Stimulated activated CD4-positive, alpha-beta T cell treated with anti-CD3 and anti-CD28 coated beads, Interleukin-15, amount 100 ng/mL, for 24 hours (primary cell): ENCODE data around the gene DUSP3.

Experiments
- DNase-seq: peaks from one replicate; pipeline ENCODE4 v3.0.0-alpha.2; 2020

Gene DUSP3

GRCh38 chr17:43767713-43768059, 11.1 kb downstream of the DUSP3 start:
- DNase-seq: no peak

- DNase-seq: no peak
These were observed 11.6 kb downstream of the DUSP3 start for GRCh38 chr17:43767053-43767712.

- peak; percentile 55 for DNase-seq
These were observed 12.2 kb downstream of the DUSP3 start for GRCh38 chr17:43766413-43767052.

GRCh38 chr17:43760254-43760852, 18.4 kb downstream of the DUSP3 start:
- DNase-seq: peak; percentile 94

GRCh38 chr17:43759836-43760235, 18.9 kb downstream of the DUSP3 start:
- DNase-seq: no peak

GRCh38 chr17:43758497-43759174, 20.1 kb downstream of the DUSP3 start, which contains the start of gene SOST:
Gene SOST, minus strand, starts transcription at chr17:43758791. Its CDS starts 50 bp downstream, at chr17:43758741.
- DNase-seq: no peak

- no peak for DNase-seq
These were observed 20.7 kb downstream of the DUSP3 start for GRCh38 chr17:43758086-43758485.

- no peak for DNase-seq
These were observed 21.6 kb downstream of the DUSP3 start for GRCh38 chr17:43757171-43757660.

GRCh38 chr17:43756201-43756600, 22.6 kb downstream of the DUSP3 start:
- DNase-seq: no peak

- DNase-seq: peak; percentile 37
These were observed 23.3 kb downstream of the DUSP3 start for GRCh38 chr17:43755389-43755875.

- DNase-seq: no peak
These were observed 23.8 kb downstream of the DUSP3 start for GRCh38 chr17:43754947-43755346.

GRCh38 chr17:43753493-43754129, 25.2 kb downstream of the DUSP3 start:
- no peak for DNase-seq

- DNase-seq: no peak
These were observed 28.6 kb downstream of the DUSP3 start for GRCh38 chr17:43750153-43750552.

- no peak for DNase-seq
These were observed 33.2 kb downstream of the DUSP3 start for GRCh38 chr17:43745541-43745940.

- no peak for DNase-seq
These were observed 37.1 kb downstream of the DUSP3 start for GRCh38 chr17:43741636-43742035.

- DNase-seq: no peak
These were observed 38.2 kb downstream of the DUSP3 start for GRCh38 chr17:43740541-43740940.

GRCh38 chr17:43737722-43738121, 41.1 kb downstream of the DUSP3 start:
- no peak for DNase-seq

- DNase-seq: no peak
These were observed 42.4 kb downstream of the DUSP3 start for GRCh38 chr17:43736389-43736788.

- DNase-seq: no peak
These were observed 44.4 kb downstream of the DUSP3 start for GRCh38 chr17:43734376-43734775.

GRCh38 chr17:43733956-43734355, 44.8 kb downstream of the DUSP3 start:
- DNase-seq: no peak

- no peak for DNase-seq
These were observed 45.8 kb downstream of the DUSP3 start for GRCh38 chr17:43732958-43733357.

GRCh38 chr17:43728081-43728480, 50.7 kb downstream of the DUSP3 start:
- no peak for DNase-seq
